ENCODE measurements around the gene NPLOC4.

DNA sequence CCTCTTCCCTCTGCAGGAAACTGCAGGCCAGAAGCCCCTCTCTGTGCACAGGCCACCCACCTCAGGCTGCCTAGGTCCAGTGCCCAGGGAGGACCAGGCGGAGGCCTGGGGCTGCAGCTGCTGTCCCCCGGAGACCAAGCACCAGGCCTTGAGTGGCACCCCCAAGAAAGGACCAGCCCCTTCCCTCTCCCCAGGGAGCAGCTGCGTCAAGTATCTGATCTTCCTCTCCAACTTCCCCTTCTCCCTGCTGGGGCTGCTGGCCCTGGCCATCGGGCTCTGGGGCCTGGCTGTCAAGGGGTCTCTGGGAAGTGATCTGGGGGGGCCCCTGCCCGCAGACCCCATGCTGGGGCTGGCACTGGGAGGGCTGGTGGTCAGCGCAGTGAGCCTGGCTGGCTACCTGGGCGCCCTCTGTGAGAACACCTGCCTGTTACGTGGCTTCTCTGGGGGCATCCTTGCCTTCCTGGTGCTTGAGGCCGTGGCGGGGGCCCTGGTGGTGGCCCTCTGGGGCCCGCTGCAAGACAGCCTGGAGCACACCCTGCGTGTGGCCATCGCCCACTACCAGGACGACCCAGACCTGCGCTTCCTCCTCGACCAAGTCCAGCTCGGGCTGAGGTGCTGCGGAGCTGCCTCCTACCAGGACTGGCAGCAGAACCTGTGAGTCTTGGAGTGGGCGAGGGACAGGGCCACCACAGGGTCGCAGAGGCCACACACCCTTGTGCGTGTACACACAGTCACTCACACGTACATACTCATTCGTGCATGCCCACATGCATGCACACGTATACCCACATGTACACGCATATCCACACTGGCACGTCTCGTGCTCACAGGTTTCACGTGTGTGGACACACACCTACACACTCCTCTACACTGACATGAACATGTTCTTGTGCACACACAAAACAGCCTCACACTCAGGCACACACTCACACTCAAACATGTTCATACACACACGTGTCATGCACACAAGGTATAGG is 8.4 kb upstream of the NPLOC4 start:
- TF ChIP-seq, protein P1, sequence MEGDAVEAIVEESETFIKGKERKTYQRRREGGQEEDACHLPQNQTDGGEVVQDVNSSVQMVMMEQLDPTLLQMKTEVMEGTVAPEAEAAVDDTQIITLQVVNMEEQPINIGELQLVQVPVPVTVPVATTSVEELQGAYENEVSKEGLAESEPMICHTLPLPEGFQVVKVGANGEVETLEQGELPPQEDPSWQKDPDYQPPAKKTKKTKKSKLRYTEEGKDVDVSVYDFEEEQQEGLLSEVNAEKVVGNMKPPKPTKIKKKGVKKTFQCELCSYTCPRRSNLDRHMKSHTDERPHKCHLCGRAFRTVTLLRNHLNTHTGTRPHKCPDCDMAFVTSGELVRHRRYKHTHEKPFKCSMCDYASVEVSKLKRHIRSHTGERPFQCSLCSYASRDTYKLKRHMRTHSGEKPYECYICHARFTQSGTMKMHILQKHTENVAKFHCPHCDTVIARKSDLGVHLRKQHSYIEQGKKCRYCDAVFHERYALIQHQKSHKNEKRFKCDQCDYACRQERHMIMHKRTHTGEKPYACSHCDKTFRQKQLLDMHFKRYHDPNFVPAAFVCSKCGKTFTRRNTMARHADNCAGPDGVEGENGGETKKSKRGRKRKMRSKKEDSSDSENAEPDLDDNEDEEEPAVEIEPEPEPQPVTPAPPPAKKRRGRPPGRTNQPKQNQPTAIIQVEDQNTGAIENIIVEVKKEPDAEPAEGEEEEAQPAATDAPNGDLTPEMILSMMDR (conservative IDR thresholded peaks at IDR 0.05 in 1 of 2, IDR thresholded peaks at IDR 0.05 in 1 of 2; ENCODE audit: low read depth in 1 of 2, low read length in 2 of 2): no peak
- TF ChIP-seq EZH2 (IDR thresholded peaks at IDR 0.05; ENCODE audit: low read length, missing control alignments): no peak

Data from fibroblast of lung (primary cell).